Breast epithelium (tissue), 3 donors: ENCODE data around the gene COLGALT1.

Experiments used
- POLR2A ChIP-seq: fragments of 450-650 bp; IDR thresholded peaks from one replicate; pipeline ENCODE4 v1.6.1; 2016; ENCODE audit warnings: antibody characterized with exemption, mild to moderate bottlenecking, moderate library complexity
- POLR2AphosphoS5 ChIP-seq, 3 donors: sonication (generic); formaldehyde crosslinking; IDR thresholded peaks; one replicate each; pipeline ENCODE4 v1.6.1; 2017; ENCODE audit warnings: antibody characterized with exemption in 3 of 3
- TF ChIP-seq, protein P1 (sequence below), 3 donors: fragments of 450-650 bp; IDR thresholded peaks; one replicate each; pipeline ENCODE4 v1.5.1; 2016 to 2017; ENCODE audit warnings: antibody characterized with exemption in 3 of 3, mild to moderate bottlenecking in 3 of 3, moderate library complexity in 3 of 3

DNA sequence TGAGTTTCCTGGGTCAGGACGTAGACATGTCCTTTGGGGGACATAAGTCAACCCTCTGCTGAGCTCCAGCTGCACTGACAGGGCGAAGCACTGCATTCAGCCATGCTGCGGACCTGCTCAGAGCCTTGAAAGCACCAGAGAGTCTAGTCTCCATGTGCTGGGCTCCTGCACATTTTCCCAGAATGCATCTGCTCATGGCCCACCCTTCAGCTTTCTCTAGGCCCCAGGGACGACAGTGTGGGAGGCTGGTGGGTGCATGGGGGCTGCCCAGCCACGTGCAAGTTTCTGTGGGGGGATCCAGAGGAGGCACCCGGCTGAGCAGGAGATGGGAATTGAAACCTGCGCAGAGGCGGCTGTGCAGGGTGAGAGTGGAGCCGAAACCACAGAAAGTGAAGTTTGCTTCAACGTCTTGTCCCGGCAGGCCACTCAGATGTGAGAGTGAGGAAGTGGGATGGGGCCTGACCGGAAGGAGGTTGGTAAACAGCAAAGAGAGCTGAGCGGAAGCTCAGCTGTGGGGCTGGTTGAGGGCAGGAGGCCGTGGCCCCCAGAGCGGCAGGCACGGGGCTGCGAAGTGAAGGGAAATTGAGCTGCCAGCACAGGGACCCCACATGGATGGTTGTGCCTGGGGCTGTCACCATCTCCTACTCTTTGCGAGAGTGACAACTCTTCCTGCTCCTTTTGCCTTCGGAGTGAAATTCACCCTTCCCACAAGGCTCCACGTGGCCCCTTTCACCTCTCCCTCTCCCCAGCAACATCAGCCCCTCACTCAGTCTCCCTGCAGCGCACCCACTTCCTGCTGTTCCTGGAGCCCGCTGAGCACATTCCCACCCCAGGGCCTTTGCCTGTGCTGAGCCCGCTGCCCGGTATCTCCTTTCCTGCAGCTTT lies 32.2 kb upstream of the COLGALT1 start:
- TF ChIP-seq, protein P1, sequence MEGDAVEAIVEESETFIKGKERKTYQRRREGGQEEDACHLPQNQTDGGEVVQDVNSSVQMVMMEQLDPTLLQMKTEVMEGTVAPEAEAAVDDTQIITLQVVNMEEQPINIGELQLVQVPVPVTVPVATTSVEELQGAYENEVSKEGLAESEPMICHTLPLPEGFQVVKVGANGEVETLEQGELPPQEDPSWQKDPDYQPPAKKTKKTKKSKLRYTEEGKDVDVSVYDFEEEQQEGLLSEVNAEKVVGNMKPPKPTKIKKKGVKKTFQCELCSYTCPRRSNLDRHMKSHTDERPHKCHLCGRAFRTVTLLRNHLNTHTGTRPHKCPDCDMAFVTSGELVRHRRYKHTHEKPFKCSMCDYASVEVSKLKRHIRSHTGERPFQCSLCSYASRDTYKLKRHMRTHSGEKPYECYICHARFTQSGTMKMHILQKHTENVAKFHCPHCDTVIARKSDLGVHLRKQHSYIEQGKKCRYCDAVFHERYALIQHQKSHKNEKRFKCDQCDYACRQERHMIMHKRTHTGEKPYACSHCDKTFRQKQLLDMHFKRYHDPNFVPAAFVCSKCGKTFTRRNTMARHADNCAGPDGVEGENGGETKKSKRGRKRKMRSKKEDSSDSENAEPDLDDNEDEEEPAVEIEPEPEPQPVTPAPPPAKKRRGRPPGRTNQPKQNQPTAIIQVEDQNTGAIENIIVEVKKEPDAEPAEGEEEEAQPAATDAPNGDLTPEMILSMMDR (IDR thresholded peaks at IDR 0.05) = no peak
- no peak for TF ChIP-seq POLR2A
- no peak for TF ChIP-seq POLR2AphosphoS5 (IDR thresholded peaks at IDR 0.05)
